BLaER1 treated with 17β-estradiol and CSF1 and Interleukin-3, amounts not matched to agents 10 nM and 100 nM (cell line): Measurements from ENCODE around the gene C17orf113.

Experiments used
- H3K27ac ChIP-seq, 11 experiments: shearing (Covaris generic); formaldehyde crosslinking; 2 replicates each; pipeline ENCODE4 v1.8.1; 2022
- H3K27me3 ChIP-seq, 11 experiments: shearing (Covaris generic); formaldehyde crosslinking; 2 replicates each; pipeline ENCODE4 v1.8.1; 2022
- H3K36me3 ChIP-seq, 11 experiments: shearing (Covaris generic); formaldehyde crosslinking; 2 replicates each; pipeline ENCODE4 v1.8.1; 2022
- H3K4me1 ChIP-seq, 10 experiments: shearing (Covaris generic); formaldehyde crosslinking; 2 replicates each; pipeline ENCODE4 v1.8.1; 2022
- H3K4me2 ChIP-seq, 11 experiments: shearing (Covaris generic); formaldehyde crosslinking; 2 replicates each; pipeline ENCODE4 v1.8.1; 2022
- H3K4me3 ChIP-seq, 10 experiments: shearing (Covaris generic); formaldehyde crosslinking; 2 replicates each; pipeline ENCODE4 v1.8.1; 2022
- H3K9ac ChIP-seq, 11 experiments: shearing (Covaris generic); formaldehyde crosslinking; 2 replicates each; pipeline ENCODE4 v1.8.1; 2022
- H3K9me3 ChIP-seq, 11 experiments: shearing (Covaris generic); formaldehyde crosslinking; replicated peaks in 1 of 11; 2 replicates each; pipeline ENCODE4 v1.8.1; 2022
- H4K20me1 ChIP-seq, 11 experiments: shearing (Covaris generic); formaldehyde crosslinking; 2 replicates each; pipeline ENCODE4 v1.8.1; 2022
- Cebpa-rat ChIP-seq, 11 experiments: shearing (Covaris generic); IDR thresholded peaks; 2 replicates each; pipeline ENCODE4 v1.8.1; 2022

Gene C17orf113

DNA sequence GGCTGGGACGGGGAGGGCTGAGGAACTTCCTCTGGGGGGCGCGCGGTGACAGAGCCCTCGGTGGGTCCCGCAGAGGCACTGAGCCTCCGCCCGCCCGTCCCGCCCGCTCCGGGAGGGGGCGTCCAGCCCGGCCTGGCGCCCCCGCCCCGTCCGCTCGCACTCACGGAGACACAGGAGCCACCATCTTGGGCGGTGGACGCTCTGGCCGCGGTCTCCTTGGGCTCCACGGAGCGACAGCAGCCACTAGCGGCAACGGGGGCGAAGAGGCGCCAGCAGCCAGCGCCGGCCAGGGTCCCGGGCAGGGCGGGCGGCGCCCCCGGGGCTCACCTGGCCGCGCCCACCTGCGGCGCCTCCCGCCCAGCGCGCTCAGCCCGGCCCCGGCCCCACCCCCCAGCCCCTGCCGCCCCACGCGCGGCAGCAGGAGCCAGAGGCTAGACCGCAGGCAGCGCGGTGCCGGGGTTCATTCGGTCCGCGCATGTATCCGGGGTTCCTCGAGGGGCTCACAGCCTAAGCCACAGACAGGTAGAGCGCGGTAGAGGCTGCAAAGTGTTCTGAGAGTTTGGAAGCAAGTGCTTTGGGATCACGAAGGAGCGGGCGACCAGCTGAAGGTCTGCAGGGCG, at the start of gene C17orf113:
Gene C17orf113 (minus strand): TSS at position 209 of the 620 bp plus-strand sequence. CDS start 7,225 bp downstream, outside the sequence.
- Histone ChIP-seq H3K4me1 (peaks cover 0 to 22% (median 7%) of the 10 kb centered on the region in 10 experiments; a peak in 11 of 20 replicates), H3K27me3 (peaks cover 33 to 64% (median 57%) of the 10 kb centered on the region in 11 experiments), H3K9me3 (no peaks in the 10 kb centered on the region), H3K36me3 (no peaks in the 10 kb centered on the region), H3K4me2 (peak within 1 kb of the TSS; percentile 61 to 86 (median 76)), H3K4me3 (peak within 1 kb of the TSS; percentile 46 to 68 (median 58)), H3K27ac (peak within 1 kb of the TSS in 2 of 11 experiments; percentile 40 to 47; a peak in 4 of 22 replicates), H3K9ac (peak within 1 kb of the TSS in 10 of 11 experiments; percentile 33 to 70 (median 62); a peak in 19 of 22 replicates), H4K20me1 (no peaks in the 10 kb centered on the region; a peak in 1 of 22 replicates)
- TF ChIP-seq Cebpa-rat (IDR thresholded peaks at IDR 0.05) = no peak

- Histone ChIP-seq H3K4me1 (peaks cover 4 to 39% (median 33%) of the 10 kb centered on the region in 10 experiments; a peak in 19 of 20 replicates), H3K4me2 (no peak overlapping the region; a peak in 1 of 22 replicates), H3K27me3 (peaks cover 19 to 31% (median 21%) of the 10 kb centered on the region in 11 experiments), H3K9me3 (no peaks in the 10 kb centered on the region), H3K36me3 (peaks cover 0 to 8% (median 0%) of the 10 kb centered on the region in 11 experiments; a peak in 3 of 22 replicates), H3K9ac (no peak overlapping the region), H3K4me3 (no peak overlapping the region), H4K20me1 (0 out of 22 replicates have a peak, but pooled peaks cover 0 to 7% (median 0%) of the 10 kb centered on the region in 11 experiments), H3K27ac (no peak overlapping the region)
- no peak for TF ChIP-seq Cebpa-rat (IDR thresholded peaks at IDR 0.05)
Observed at GRCh38 chr17:42098730-42099399, 48.5 kb upstream of the C17orf113 start.

DNA sequence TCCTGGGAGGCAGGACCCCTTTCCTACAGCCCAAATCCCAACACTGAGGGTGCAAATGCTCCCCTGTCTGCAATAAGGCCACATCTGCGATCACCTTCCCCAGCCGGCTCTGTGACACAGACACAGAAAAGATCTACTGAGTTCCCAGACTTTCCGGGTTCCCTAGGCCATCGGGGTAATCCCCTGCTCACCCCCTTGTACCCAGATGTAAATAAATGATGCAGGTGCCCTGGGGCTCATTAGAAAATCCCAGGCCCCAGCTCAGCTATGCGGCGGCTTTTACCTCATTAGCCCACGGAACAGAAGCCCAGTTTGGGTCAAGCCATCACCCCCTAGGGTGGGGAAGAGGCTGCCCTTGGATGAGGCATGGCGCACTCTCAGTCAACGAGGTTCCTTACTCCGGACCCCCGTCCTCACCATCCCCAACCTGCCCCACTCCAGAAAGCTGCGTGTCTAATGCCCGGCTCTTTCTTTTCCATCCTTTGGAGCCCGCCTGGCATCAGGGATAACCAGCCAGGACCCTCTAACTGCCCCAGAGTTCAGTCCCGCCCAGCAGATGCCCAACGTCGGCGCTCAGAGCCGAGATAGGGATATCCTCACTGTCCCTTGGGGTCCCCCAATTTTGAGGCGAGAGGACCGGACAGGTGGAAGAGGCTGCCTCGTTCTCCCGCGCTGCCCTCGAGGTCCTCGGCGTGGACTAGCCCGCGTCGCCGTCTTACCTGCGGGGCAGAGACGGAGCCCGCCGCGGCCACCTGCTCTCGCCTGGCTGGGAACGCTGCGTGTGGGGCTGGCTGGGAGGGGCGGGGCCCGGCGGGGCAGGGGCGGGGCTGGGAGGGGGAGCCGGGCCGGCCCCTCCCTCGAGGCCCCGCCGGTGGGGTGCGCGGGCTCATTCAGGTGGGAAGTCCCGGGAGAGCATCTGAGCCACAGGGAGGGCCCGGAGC, 47.6 kb upstream of the C17orf113 start, which contains the start of gene ZNF385C:
Gene ZNF385C (minus strand): TSS at position 783 of the 941 bp plus-strand sequence. CDS start 35,417 bp downstream, outside the sequence.
- Histone ChIP-seq H3K36me3 (peaks cover 0 to under 1% (median 0%) of the 10 kb centered on the region in 11 experiments; a peak in 1 of 22 replicates), H3K27me3 (peaks cover 19 to 31% (median 21%) of the 10 kb centered on the region in 11 experiments), H3K4me2 (peak within 1 kb of the TSS; percentile 54 to 82 (median 75); a peak in 21 of 22 replicates), H3K27ac (no peak within 1 kb of the TSS), H3K9ac (0 out of 22 replicates have a peak within 1 kb of the TSS, but pooled peaks of 2 of the 11 experiments have one; percentile 20 to 32), H3K9me3 (no peaks in the 10 kb centered on the region), H4K20me1 (0 out of 22 replicates have a peak, but pooled peaks cover 0 to 7% (median 0%) of the 10 kb centered on the region in 11 experiments), H3K4me3 (peak within 1 kb of the TSS in 1 of 10 experiments; percentile 24; a peak in 1 of 20 replicates), H3K4me1 (peaks cover 9 to 48% (median 41%) of the 10 kb centered on the region in 10 experiments; a peak in 19 of 20 replicates)
- no peak for TF ChIP-seq Cebpa-rat (IDR thresholded peaks at IDR 0.05)

DNA sequence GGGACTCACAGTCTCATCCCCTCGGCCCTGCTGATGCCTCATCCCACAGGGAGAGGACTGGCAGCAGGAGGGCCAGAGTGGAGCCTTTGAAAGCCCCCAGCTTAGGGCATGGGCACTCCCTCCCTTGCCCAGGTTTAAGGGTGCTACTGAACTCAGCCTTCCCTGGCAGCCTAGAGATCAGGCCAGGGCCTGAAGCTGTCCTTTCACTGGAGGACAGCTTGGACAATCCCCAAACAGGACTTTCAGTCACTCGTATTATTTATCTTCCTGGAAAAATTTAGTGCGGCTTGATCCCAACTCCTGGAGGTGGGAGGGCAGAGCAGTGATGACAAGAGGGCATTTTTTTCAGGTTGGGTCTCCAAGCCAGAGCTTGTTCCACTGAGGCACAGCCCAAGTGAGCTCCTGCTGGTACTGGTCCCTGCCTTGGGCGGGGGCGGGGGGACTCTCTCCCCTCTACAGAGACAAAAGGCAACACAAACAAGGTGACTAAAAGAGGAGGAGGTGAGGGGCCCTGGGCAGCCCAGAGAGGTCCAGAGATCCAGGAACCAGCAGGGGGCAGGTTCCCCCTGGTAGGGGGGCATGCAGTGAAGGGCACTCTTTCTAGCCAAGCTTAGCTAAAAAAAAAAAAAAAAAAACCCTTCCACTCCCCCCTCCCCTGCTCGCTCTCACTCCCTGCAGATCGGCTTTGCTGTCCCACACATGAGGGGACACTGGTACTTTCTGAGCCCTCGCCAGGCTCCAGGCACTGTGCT, 46.1 kb upstream of the C17orf113 start:
- Histone ChIP-seq H4K20me1 (0 out of 22 replicates have a peak, but pooled peaks cover 0 to 7% (median 0%) of the 10 kb centered on the region in 11 experiments), H3K4me2 (no peak overlapping the region), H3K36me3 (no peaks in the 10 kb centered on the region), H3K9ac (no peak overlapping the region), H3K4me3 (no peak overlapping the region), H3K9me3 (no peaks in the 10 kb centered on the region), H3K27ac (no peak overlapping the region), H3K4me1 (peaks cover 16 to 50% (median 41%) of the 10 kb centered on the region in 10 experiments; a peak in 19 of 20 replicates), H3K27me3 (peaks cover 19 to 31% (median 21%) of the 10 kb centered on the region in 11 experiments)
- no peak for TF ChIP-seq Cebpa-rat (IDR thresholded peaks at IDR 0.05)

DNA sequence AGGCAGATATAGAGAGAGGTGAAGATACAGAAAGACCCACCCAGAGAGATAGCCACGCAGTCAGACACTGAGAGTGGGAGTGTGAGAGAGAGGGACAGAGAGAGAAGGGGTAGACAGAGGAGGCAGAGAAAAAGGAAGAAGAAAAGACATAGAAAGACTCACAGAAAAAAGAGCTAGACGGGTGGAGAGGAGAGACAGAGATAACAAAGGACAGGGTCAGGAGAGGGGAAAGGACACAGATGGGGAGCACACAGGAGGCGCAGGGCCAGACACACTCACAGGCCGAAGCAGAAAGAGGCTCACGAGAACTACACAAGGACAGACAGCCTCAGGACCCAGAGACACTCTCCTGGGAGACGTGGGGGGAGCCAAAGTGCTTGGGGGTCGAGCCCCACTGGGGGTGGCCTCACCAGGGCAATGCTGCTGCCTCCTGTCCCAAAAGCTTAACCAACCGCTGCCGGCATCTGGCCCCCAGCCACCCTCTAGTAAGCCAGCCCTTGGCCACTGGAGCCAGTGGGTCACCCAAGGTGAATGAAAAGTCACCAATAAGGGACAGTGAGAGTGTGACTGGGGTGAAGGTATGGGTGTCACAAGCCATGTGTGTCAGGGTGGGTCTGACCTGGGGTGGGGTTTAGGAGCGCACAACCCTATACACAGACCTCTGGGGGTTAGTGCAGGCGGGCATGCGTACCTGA, 44.1 kb upstream of the C17orf113 start:
- Histone ChIP-seq H3K4me3 (no peak overlapping the region), H3K36me3 (no peaks in the 10 kb centered on the region), H3K27me3 (peaks cover 19 to 31% (median 21%) of the 10 kb centered on the region in 11 experiments), H3K9ac (no peak overlapping the region), H3K9me3 (no peaks in the 10 kb centered on the region), H3K27ac (no peak overlapping the region), H3K4me1 (peaks cover 19 to 51% (median 41%) of the 10 kb centered on the region in 10 experiments; a peak in 19 of 20 replicates), H3K4me2 (peak overlapping the region in 8 of 11 experiments; percentile 4 to 68 (median 27); a peak in 11 of 22 replicates), H4K20me1 (0 out of 22 replicates have a peak, but pooled peaks cover 0 to 7% (median 0%) of the 10 kb centered on the region in 11 experiments)
- TF ChIP-seq Cebpa-rat (IDR thresholded peaks at IDR 0.05) = no peak

- peaks cover 16 to 48% (median 38%) of the 10 kb centered on the region in 10 experiments; a peak in 19 of 20 replicates for H3K4me1 ChIP-seq
- H3K4me2 ChIP-seq = peak overlapping the region; percentile 29 to 68 (median 53); a peak in 18 of 22 replicates
- no peak overlapping the region for H3K4me3 ChIP-seq
- H3K27ac ChIP-seq = peak overlapping the region in 2 of 11 experiments; percentile 44 to 50; a peak in 3 of 22 replicates
- 0 out of 22 replicates have a peak, but pooled peaks cover 0 to 7% (median 0%) of the 10 kb centered on the region in 11 experiments for H4K20me1 ChIP-seq
- H3K27me3 ChIP-seq = peaks cover 14 to 22% (median 17%) of the 10 kb centered on the region in 11 experiments
- no peak for TF ChIP-seq Cebpa-rat (IDR thresholded peaks at IDR 0.05)
- no peaks in the 10 kb centered on the region for H3K9me3 ChIP-seq
- H3K36me3 ChIP-seq = no peaks in the 10 kb centered on the region
- H3K9ac ChIP-seq = peak overlapping the region in 3 of 11 experiments; percentile 30 to 42 (median 40); a peak in 3 of 22 replicates
Observed at GRCh38 chr17:42092939-42093338, 42.5 kb upstream of the C17orf113 start.
